ENCODE data around the gene KY.

KY gene

GRCh38 chr3:134619301-134619615 is 31.6 kb downstream of the KY start:
- DNase-seq (ENCODE audit: low spot score), result no peak

GRCh38 chr3:134618478-134619300 is 32.1 kb downstream of the KY start:
- no peak for DNase-seq (ENCODE audit: low spot score)

- DNase-seq (ENCODE audit: low spot score), result no peak
Observed at GRCh38 chr3:134617608-134618477, 33.0 kb downstream of the KY start.

- no peak for DNase-seq (ENCODE audit: low spot score)
Observed at GRCh38 chr3:134615743-134616142, 35.1 kb downstream of the KY start.

GRCh38 chr3:134614955-134615354 is 35.9 kb downstream of the KY start:
- DNase-seq (ENCODE audit: low spot score), result no peak

- DNase-seq (ENCODE audit: low spot score), result no peak
Observed at GRCh38 chr3:134613006-134613520, 37.8 kb downstream of the KY start.

GRCh38 chr3:134611516-134611915 is 39.3 kb downstream of the KY start:
- DNase-seq (ENCODE audit: low spot score), result no peak

- DNase-seq (ENCODE audit: low spot score), result no peak
Observed at GRCh38 chr3:134610432-134611385, 40.1 kb downstream of the KY start.

- DNase-seq (ENCODE audit: low spot score), result no peak
Observed at GRCh38 chr3:134609821-134610431, 40.9 kb downstream of the KY start.

GRCh38 chr3:134608771-134609435 is 41.9 kb downstream of the KY start:
- no peak for DNase-seq (ENCODE audit: low spot score)

- DNase-seq (ENCODE audit: low spot score), result no peak
Observed at GRCh38 chr3:134608023-134608770, 42.6 kb downstream of the KY start.

GRCh38 chr3:134607054-134608022 is 43.5 kb downstream of the KY start:
- no peak for DNase-seq (ENCODE audit: low spot score)

GRCh38 chr3:134606033-134607025 is 44.5 kb downstream of the KY start:
- DNase-seq (ENCODE audit: low spot score), result no peak

- no peak for DNase-seq (ENCODE audit: low spot score)
Observed at GRCh38 chr3:134605556-134605955, 45.3 kb downstream of the KY start.

- DNase-seq (ENCODE audit: low spot score), result no peak
Observed at GRCh38 chr3:134603956-134604355, 46.9 kb downstream of the KY start.

- no peak for DNase-seq (ENCODE audit: low spot score)
Observed at GRCh38 chr3:134603480-134603879, 47.3 kb downstream of the KY start.

- DNase-seq (ENCODE audit: low spot score), result no peak
Observed at GRCh38 chr3:134602440-134602814, 48.4 kb downstream of the KY start.
